K562 (cell line): Measurements from ENCODE around the gene BRCC3. TPM values are rescaled to one million over a fixed set of nuclear protein-coding genes. Genes with fewer than 3 reads are reported as not detected.

Experiments
- GABPB1 ChIP-seq: sonication (generic); formaldehyde crosslinking; IDR thresholded peaks from 2 replicates; pipeline ENCODE4 v1.8.0; 2022; ENCODE audit warnings: mild to moderate bottlenecking, missing genetic modification reagents
- NUFIP1 ChIP-seq: fragments of 450-650 bp; IDR thresholded peaks from 2 replicates; pipeline ENCODE4 v1.6.1; 2018; ENCODE audit not compliant: partially characterized antibody
- TOE1 ChIP-seq, 2 experiments: fragments of 450-650 bp in 1 of 2; sonication (generic) in 1 of 2; formaldehyde crosslinking in 1 of 2; IDR thresholded peaks; 2 replicates each; pipeline versions ENCODE4 v1.7.1 to v1.8.0; 2016 to 2022; ENCODE audit warnings: borderline replicate concordance in 2 of 2, mild to moderate bottlenecking in 2 of 2, antibody characterized with exemption in 1 of 2, inconsistent platforms in 1 of 2, low read depth in 1 of 2, missing genetic modification reagents in 1 of 2, moderate library complexity in 1 of 2
- ZNF239 ChIP-seq: fragments of 250-450 bp; sonication (Bioruptor Pico); IDR thresholded peaks from 2 replicates; pipeline ENCODE4 v1.4.0; 2020; ENCODE audit warnings: mild to moderate bottlenecking
- polyA plus RNA-seq, 8 experiments: library from polyadenylated mRNA; depleted of rRNA in 4 of 8; stranded (reverse) in 5 of 8; unstranded in 3 of 8; fragments of >200 nt; fragmentation: Nextera tagmentation in 2 of 8; fragmentation: Illumina TruSeq in 1 of 8; extraction: Ambion mirVana in 2 of 8; extraction: Trizol in 1 of 8; gene quantifications; 2 replicates each; pipeline versions ENCODE4 v1.2.1 to v1.2.3, GENCODE V29; 2011 to 2014; ENCODE audit warnings: inconsistent platforms in 1 of 8, missing spikeins in 1 of 8
- total RNA-seq, 7 experiments: library from RNA; depleted of rRNA in 6 of 7; stranded (reverse); fragments of >200 nt in 6 of 7; fragmentation: Illumina TruSeq in 2 of 7; extraction: Trizol in 2 of 7; gene quantifications; 2 replicates each; pipeline versions ENCODE4 v1.2.1 to v1.2.3, GENCODE V29; 2011 to 2021; ENCODE audit warnings: low replicate concordance in 1 of 7
- TF ChIP-seq, protein P1 (sequence below), 2 experiments: fragments of 450-650 bp in 1 of 2; sonication (generic) in 1 of 2; formaldehyde crosslinking in 1 of 2; IDR thresholded peaks; 2 replicates each; pipeline versions ENCODE4 v1.7.1 to v1.9.0; 2016 to 2022; ENCODE audit warnings: inconsistent platforms in 1 of 2, mild to moderate bottlenecking in 1 of 2, missing genetic modification reagents in 1 of 2
- TF ChIP-seq, protein P2 (sequence below), 2 experiments: fragments of 450-650 bp; formaldehyde crosslinking in 1 of 2; IDR thresholded peaks; 2 replicates each; pipeline versions ENCODE4 v1.4.0 to v1.6.1; 2014 to 2020; ENCODE audit warnings: mild to moderate bottlenecking in 2 of 2, borderline replicate concordance in 1 of 2, low read depth in 1 of 2

BRCC3 gene
- total and polyA plus RNA-seq, 9 of the 15 experiments (the other 6 are each of a cell fraction or from before 2014, with no cell fraction given), result 9.6 to 44.8 (median 26.7) TPM

DNA sequence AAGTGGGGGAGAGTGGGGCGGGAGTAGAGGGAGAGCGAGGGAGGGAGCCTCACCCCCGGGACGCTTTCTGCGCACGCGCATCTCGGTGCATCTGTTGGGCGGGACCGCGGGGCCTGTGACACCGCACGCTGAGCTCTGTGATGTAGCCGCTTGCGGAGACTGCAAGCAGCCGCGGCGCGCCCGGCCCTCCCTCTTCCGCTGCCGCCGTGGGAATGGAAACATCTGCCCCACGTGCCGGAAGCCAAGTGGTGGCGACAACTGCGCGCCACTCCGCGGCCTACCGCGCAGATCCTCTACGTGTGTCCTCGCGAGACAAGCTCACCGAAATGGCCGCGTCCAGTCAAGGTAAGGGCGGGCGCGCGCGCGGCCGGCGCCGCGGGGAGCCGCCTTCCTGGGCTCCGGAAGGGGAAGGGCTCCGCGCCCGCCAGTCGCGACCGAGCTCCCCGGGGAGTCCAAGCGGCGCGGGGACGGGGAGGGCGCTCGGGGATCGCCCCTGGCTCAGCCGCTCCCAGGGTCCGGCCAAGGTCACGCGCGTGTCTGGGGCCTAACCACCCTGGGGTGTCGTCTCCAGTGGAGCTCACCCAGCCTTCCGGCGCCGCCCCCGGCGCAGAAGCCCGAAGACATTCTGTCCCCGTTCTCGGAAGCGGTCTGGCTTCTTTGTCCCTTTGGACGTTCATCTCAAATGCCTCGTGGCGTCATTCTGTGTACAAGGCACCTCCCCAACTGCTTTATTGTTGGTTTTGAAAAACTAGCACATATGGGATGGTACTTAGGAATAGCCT, 44.4 kb upstream of the BRCC3 start, which contains the start of gene FUNDC2 (continued):
- TF ChIP-seq, protein P1, sequence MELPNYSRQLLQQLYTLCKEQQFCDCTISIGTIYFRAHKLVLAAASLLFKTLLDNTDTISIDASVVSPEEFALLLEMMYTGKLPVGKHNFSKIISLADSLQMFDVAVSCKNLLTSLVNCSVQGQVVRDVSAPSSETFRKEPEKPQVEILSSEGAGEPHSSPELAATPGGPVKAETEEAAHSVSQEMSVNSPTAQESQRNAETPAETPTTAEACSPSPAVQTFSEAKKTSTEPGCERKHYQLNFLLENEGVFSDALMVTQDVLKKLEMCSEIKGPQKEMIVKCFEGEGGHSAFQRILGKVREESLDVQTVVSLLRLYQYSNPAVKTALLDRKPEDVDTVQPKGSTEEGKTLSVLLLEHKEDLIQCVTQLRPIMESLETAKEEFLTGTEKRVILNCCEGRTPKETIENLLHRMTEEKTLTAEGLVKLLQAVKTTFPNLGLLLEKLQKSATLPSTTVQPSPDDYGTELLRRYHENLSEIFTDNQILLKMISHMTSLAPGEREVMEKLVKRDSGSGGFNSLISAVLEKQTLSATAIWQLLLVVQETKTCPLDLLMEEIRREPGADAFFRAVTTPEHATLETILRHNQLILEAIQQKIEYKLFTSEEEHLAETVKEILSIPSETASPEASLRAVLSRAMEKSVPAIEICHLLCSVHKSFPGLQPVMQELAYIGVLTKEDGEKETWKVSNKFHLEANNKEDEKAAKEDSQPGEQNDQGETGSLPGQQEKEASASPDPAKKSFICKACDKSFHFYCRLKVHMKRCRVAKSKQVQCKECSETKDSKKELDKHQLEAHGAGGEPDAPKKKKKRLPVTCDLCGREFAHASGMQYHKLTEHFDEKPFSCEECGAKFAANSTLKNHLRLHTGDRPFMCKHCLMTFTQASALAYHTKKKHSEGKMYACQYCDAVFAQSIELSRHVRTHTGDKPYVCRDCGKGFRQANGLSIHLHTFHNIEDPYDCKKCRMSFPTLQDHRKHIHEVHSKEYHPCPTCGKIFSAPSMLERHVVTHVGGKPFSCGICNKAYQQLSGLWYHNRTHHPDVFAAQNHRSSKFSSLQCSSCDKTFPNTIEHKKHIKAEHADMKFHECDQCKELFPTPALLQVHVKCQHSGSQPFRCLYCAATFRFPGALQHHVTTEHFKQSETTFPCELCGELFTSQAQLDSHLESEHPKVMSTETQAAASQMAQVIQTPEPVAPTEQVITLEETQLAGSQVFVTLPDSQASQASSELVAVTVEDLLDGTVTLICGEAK (IDR thresholded peaks at IDR 0.05), result peak; percentile 79
- TF ChIP-seq, protein P1 (CRISPR knock-in tag; IDR thresholded peaks at IDR 0.05), result no peak
- TF ChIP-seq NUFIP1, result no peak
- TF ChIP-seq GABPB1, result peak; percentile 86; the same call in 1 of the 2 replicates
- TF ChIP-seq TOE1 (IDR thresholded peaks at IDR 0.05; ENCODE audit: borderline replicate concordance), result no peak
- TF ChIP-seq TOE1 (CRISPR knock-in tag; IDR thresholded peaks at IDR 0.05; ENCODE audit: borderline replicate concordance, low read depth), result 0 out of 2 replicates have a peak, but pooled peaks have one; percentile 38
- TF ChIP-seq, protein P2, sequence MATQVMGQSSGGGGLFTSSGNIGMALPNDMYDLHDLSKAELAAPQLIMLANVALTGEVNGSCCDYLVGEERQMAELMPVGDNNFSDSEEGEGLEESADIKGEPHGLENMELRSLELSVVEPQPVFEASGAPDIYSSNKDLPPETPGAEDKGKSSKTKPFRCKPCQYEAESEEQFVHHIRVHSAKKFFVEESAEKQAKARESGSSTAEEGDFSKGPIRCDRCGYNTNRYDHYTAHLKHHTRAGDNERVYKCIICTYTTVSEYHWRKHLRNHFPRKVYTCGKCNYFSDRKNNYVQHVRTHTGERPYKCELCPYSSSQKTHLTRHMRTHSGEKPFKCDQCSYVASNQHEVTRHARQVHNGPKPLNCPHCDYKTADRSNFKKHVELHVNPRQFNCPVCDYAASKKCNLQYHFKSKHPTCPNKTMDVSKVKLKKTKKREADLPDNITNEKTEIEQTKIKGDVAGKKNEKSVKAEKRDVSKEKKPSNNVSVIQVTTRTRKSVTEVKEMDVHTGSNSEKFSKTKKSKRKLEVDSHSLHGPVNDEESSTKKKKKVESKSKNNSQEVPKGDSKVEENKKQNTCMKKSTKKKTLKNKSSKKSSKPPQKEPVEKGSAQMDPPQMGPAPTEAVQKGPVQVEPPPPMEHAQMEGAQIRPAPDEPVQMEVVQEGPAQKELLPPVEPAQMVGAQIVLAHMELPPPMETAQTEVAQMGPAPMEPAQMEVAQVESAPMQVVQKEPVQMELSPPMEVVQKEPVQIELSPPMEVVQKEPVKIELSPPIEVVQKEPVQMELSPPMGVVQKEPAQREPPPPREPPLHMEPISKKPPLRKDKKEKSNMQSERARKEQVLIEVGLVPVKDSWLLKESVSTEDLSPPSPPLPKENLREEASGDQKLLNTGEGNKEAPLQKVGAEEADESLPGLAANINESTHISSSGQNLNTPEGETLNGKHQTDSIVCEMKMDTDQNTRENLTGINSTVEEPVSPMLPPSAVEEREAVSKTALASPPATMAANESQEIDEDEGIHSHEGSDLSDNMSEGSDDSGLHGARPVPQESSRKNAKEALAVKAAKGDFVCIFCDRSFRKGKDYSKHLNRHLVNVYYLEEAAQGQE (IDR thresholded peaks at IDR 0.05; ENCODE audit: borderline replicate concordance), result peak; percentile 37; the same call in 1 of the 2 replicates
- TF ChIP-seq, protein P2 (CRISPR knock-in tag; IDR thresholded peaks at IDR 0.05; ENCODE audit: low read depth), result peak; percentile 42; the same call in 1 of the 2 replicates
- TF ChIP-seq ZNF239 (CRISPR knock-in tag), result no peak
